HG02840 (cell line): Measurements from ENCODE around the gene RASGRF1.
"Not testable (repeated sequence)": the region's sequence is repeated elsewhere in the genome, so short reads cannot be mapped to it uniquely, and the experiment has no call there.

ENCODE experiments used
- ATAC-seq: cut with Tn5 transposase; IDR thresholded peaks from one replicate; pipeline ENCODE4 v1.9.1; 2021; ENCODE audit warnings: mild to moderate bottlenecking, moderate library complexity, moderate number of reproducible peaks; ENCODE audit not compliant: unreplicated experiment, low FRiP score

Gene RASGRF1

DNA sequence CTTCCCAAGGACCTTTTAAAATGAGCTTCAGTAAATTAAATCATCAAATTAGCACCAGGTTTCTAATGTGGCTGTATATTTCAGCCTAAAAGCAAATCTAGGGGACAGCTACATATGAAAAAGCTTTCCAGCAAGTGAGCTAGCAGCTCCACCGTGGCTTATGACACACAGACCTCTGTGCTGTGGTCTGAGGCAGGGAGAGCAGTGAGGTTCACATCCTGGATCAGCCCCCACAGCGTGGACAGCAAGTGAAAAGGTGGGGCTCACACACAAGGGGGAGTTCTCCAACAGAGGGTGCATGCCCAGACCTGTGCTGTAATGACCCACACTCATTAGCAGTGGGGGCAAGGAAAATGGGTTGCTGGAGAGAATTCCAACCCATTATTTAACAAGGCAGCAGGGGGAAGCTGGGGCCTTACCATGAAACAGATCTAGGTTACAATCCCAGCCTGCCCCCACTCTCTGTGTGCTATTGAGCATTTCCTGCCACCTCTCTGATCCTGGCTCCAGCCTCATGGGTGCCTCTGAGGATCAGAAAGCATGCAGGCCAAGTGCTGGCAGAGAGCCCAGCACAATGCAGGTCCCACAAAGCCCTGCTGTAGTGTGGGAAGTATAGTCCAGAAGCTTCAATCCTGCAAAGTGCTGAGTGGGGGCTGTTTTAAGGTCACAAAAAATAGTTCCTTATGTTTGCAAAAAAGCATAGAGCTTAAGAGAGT lies 48.2 kb downstream of the RASGRF1 start:
- ATAC-seq, result no peak

DNA sequence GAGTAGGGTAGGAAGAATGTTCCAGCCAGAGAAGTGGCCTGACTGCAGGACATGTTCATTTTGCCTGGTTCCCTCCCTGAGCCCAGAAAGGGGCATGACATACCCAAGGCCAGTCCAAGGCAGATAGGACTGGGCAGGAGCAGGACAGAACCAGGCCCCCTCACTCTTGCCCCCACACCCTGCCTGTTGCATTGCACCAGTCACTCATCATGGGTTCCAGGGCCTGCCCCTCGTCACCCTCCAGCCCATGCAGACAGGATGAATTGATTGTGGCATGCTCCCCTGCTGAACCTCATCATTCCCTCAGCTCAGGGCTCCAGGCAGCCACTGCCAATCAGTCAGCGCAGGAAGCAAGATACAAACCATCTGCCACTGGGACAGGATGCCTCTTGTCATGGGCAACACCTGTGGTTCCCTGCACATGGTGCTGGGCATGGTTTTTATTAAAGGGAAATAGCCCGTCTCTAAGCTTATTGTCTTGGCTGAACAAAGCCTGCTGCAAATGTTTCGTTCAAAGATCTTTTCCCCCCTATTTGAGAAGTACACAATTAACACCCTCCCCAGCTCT lies 48.9 kb downstream of the RASGRF1 start:
- no peak for ATAC-seq

DNA sequence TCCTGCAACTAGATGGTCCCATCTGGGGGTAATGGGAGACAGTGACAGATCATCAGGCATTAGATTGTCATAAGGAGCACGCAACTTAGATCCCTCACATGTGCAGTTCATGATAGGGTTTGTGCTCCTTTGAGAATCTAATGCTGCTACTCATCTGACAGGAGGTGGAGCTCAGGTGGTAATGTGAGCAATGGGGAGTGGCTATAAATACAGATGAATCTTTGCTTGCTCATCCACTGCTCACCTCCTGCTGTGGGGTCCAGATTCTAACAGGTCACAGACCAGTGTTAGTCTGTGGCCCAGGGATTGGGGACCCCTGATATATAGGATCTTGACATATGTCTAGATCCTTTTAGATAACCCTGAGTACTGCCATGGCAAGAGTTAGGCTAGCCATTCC lies 52.7 kb downstream of the RASGRF1 start:
- ATAC-seq, result no peak

DNA sequence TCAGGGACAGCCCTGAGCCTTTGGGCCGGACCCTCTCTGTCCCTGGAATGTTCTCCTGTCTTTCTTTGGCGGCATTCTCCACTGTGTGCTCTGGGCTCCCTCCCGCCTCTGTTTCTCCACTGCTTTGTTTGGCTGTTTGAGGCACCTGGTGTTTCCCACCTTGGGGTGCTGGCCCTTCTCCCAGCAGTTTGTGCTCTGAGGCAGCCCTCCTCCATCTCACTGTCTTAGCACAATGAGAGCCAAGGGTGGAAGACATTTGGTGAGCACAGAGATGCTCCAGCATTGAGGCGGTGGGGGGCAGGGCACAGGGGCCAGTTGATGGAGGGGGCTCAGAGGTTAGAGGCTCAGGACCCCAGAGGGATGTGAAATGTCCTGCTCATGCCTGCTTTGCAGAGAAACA lies 54.3 kb downstream of the RASGRF1 start:
- ATAC-seq, result no peak

DNA sequence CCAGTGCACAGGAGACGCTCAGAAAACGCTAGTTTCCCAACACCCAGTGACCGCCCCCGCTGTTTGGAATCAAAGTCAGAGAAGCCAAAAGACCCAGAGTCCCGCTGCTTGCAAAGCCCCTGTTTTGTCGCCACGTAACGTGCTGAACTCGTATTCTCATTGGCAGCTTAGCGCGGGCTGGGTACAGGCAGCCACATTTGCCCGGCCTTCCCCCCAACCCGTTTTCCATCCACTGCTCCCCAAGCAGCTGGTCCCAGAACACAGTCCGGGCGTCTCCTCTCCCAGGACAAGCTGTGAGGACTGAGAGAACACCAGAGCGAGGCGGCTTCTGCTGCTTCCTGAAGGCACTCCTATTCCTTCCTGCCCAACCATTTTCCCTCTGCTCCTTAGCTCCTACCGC lies 54.8 kb downstream of the RASGRF1 start:
- ATAC-seq, result no peak

DNA sequence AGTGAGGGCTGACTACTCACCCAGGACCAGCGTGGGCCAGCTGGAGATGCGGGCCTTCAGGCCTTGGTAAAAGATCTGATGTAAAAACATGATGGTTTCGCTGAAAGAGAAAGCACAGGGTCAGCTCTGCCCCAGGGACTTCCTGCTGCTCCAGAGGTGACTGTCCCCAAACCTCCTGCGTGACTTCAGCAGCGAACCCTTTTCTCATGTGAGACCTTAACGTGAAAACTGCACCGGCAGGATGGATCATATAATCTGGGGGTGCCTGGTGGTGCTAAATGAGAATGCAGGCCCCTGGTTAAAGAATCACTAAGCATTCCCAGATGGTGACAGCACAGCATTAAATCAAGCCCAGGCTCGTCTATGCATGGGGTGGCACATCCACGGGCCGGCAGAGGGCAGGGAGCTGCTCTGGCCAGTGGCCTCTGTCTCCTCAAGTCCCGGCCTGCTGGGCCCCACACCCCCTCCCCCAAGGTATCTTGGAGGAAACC lies 55.4 kb downstream of the RASGRF1 start:
- no peak for ATAC-seq

DNA sequence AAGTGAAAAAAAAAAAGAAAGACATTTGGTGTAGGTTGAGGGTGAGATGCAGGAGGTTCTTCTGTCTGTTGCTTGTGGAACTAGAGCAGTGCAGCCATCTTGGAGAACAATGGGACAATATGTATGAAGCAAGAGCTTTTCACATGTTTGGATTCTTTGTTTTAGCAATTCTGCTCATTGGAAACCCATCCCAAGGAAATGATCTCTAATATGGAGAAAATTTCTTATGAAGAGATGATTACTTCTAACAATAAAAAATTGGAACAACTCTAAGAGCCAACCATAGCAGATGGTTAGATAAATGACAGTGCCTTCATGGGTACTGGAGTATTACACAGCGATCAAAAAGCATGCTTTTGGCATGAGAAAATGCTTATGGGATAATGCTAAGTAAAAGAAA lies 56.3 kb downstream of the RASGRF1 start:
- ATAC-seq, result no peak

DNA sequence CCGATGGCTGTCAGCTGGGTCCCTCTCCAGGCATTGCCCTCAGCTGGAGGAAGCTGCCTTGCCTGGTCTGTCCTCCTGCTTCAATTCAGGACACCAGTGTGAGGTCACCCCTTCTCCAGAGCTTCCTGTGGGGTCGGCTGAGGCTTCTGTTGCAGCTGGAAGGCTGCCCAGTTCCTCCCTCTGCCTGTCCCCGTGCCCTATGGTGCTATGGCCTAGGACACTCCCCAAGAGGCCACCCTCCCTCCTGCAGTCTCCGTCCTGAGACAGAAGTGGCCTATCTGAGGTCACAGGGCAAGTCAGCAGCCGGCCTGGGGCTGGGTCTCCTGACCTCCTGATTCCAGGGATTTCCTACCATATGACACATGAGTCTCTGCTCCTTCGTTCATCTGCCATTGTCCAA lies 57.9 kb downstream of the RASGRF1 start:
- ATAC-seq, result no peak

DNA sequence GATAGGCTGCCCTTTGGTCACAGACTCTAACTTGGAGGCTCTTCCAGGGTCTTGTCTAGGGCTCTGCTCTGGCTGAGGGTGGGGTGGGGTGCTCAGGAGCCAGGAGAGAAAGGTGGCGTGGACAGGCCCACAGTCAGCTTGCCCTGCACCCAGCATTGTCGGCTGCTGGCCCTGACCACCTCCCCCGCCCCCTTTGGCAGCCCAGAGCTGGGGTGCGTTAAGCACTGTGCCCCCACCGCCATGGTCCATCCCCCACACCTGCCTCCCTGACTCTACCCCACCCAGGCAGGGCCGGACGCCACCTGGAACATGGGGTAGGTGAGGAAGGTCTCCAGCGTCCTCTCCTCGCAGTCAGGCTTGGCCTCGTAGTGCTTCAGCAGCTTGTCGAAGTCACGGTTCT lies 58.8 kb downstream of the RASGRF1 start:
- ATAC-seq, result no peak

DNA sequence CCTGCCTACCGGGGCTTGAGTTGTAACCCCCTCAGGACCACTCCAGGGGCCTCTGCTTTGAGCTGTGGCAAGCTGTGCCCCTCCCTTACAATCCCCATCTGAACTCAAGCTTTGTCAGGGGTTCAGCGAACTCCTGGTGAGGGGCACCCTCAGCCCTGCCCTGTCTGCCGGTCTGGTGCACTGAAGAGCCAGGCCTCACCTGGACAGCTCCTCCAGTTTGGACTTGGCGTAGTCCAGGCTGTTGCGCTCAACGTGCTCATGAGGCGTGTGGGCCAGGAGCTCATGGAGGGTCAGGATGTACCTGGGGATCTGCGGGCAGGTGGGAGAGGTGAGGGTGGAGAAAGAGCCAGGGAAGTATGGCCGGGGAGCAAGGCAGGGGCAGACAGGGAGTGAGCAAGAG lies 59.4 kb downstream of the RASGRF1 start:
- no peak for ATAC-seq

DNA sequence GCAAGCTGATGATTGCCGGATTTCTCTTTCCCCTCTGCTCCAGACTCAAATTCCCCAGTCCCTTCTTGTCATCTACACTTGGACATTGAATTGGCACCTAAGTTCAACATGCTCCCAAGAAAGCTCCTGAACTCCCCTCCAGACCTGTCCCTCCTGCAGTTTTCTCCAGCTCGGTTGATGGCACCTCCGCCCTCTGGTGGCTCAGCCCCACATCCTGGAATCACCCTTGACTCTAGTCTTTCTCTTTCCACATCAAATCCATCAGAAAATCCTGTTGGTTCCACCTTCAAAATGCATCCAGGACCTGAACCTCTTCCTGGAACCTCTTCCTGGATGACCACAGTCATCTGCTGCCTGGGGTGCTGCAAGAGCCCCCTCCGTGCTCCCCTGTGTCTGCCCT lies 60.1 kb downstream of the RASGRF1 start:
- no peak for ATAC-seq

DNA sequence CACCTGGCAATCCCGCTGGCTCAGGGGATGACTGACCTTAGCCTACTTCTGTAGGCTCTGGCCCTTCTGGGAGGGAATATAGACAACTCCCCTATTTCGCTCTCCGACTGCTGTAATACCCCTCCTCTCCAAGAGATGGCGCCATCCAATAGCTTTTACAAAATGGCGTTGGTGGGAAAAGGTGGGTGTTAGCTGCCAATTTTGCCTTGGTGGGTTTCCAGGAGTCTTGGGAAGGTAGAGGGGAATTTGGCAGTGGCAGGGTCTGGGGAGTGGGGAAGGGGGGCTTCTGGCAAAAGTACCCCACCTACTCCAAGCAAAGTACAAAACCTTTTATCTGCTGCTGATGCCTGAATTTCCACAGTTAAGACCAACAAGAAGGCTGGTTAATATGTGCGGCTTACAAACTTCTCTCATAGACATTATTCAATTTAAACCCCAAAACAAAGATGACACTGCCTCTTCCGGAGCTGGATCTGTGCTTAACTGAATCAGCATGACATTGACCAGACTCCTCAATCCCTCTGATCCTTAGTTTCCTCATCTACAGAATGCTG lies 62.1 kb downstream of the RASGRF1 start:
- ATAC-seq, result no peak

DNA sequence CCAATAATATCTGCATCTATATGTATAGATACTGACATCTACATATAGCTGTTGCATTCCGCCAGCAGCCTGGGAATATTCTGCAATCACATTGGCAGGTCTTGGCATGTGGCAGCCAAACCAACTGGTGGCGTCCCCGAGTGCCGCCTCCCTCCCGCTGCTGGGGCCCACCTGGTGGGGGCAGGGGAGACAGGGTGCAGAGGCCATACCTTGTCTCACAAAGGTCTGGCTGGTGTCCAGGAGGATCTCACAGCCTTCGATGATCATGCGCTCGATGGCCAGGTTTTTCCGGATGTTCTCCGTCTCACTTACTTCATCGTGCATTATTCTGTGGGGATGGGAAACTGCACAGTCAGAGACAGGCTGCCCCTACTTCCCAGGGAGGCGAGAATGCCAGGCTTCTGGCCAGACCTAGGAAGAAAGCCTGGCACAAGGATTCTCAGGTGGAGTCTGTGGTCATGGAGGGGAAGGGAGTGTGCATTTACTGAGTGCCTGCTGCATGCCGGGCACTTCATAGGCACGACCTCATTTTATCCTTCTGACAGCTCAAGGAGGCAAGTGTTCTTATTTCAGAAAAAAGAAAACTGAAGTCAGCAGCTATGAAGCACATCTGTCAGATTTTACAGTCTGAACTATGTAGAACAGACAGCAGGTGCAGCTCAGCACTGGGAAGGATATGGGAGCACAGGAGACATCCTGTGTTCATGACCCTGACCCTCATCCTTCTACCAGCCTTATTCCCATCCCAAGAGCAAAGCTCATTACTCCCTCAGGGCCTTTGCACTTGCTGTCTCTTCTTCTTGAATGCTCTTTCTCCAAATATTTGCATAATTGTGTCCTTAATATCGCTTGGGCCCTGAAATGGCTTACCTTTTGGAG lies 62.8 kb downstream of the RASGRF1 start:
- ATAC-seq, result no peak

DNA sequence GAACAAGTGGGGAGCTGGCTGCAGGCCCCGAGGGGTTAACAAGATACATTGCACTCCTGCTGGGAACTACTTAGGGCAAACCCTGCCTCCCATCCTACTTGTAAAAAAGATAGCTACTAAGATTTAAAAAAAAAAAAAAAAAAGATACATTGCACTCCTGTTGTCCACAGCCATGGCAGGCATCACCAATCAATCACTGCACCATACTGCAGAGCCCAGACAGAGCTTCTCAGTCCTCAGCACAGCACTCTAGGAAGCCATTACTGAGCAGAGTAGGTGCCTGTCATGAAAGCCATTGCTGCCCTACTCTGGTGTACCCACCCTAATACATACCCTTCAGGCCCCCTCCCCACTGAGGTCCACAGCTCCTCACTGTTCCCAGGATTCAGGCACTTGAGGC lies 64.8 kb downstream of the RASGRF1 start:
- ATAC-seq, result no peak

DNA sequence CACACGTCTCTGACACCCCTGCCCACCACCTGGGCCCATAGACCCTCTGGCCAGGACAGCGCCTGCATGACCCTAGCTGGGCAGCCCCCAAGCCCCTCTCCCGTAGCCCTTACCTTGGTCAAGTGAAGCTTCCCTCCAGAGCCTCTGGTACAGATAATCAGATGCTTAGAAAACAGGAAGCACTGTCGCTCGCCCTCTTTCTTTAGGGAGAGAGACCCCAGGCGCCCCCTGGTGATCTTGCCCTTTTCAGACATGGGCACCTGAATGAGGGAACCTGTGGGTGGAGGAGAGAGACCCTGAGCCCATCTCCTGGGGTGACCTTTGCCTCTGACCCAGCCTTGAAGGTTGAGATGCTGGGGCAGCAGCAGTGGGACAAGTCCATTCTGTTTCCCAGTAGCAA lies 65.4 kb downstream of the RASGRF1 start:
- ATAC-seq, result no peak

DNA sequence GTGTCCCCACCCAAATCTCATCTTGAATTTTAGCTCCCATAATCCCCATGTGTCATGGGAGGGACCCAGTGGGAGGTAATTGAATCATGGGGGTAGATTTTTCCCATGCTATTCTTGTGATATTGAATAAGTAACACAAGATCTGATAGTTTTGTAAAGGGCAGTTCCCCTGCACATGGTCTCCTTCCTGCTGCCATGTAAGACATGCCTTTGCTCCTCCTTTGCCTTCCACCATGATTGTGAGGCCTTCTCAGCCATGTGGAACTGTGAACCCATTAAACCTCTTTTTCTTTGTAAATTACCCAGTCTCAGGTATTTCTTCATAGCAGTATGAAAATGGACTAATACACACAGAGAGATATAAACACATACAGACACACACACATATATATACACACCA lies 66.1 kb downstream of the RASGRF1 start:
- not testable (repeated sequence) for ATAC-seq

DNA sequence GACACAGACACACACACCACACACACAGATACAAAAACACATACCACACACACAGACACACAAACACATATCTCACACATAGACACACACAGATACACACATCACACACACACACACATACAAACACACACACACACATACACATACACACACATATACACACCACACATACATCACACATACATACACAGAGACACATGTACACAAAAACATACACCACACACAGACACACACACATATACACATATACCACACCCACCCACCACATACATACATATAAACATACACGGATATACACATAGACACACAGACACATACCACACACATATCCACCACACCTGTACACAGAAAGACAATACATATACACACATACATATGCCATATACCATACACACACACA lies 66.7 kb downstream of the RASGRF1 start:
- ATAC-seq, result no peak

DNA sequence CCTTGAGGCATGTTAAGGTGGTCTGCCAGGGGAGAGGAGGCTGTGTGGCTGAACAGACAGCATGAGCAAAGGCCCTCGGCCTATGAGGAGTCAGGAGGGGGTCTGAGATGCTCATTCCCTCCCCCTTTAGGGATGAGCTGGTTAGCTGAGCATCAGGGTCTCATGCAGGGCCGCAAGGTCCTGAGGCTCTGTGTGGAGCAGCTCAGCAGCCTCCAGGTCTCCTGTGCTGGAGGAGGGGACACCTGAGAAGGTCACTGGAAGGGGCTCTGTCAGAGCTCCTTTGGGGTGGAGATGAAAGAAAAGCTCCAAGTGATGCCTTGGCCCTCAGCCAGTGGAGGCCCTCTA lies 67.1 kb downstream of the RASGRF1 start:
- no peak for ATAC-seq

DNA sequence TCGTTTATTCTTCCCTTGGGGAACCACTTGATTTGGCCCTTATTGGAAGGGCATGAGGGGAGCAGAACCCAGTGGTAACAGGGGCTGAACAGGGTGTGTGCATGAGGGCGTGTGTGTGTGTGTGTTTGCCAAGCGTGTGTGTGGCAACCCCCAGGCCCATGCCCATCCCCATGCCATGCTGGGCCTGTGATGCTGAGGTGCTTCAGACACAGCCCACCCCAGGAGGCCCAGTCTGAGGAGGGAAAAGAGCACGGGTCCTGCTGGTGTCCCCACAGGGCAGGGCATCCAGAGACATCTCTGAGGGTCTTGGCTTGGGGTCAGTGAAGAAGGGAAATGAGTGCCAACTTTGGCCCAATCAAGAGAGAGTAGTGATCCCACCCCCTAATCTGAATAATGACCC lies 71.6 kb downstream of the RASGRF1 start:
- ATAC-seq, result no peak

DNA sequence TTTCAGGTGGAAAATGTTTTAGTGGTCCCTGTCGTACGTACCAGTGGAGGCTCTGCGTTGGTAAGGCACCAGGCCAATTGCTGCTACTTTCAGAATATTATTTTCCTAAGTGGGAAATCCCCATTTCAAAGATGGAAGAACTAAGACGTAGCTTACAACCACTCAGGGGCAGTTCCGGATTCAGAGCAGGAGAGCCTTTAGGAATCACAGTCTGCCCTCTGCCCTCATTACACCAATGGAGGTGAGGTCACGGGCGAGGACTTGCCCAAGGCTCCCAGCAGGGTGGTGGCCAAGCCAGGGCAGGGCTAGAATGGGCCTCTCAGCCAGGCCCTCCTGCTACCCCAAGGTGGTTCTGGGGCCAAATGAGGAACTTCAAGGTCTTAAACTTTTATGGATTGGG lies 72.6 kb downstream of the RASGRF1 start:
- no peak for ATAC-seq

DNA sequence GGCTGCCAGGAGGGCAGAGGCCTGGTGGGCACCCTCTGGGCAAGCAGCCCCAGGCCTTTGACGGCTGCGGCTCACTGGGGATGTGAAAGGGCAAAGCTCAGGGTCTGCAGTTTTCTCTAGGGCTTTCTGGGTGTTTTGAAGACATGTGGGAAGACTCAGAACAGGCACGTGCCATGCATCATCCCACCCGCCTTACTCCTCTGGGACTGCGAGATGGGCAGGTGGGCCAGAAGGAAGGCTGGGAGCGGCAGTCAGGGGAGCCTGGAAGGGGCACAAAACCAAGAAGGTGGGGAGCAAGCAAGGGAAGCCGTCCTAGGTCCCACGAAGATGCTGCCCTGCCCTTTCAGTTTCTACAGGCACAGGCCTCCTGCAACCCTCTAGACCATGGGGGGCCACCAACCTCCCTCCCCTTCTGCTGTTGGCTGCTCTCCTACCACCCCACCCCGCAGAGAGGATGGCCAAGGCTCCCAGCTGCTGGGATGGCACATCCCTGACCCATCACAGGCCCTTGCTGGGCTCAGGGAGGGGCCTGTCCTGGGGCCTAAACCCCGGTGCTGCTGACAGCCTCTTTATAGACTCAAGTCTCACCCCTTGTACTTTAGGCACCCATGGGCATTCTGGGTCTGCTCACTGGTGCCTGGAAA lies 73.9 kb downstream of the RASGRF1 start:
- no peak for ATAC-seq
